Inferior parietal cortex (tissue), 1 donor: ENCODE results near the gene SPATA9.
A peak's percentile ranks its signal among the peaks of the same experiment; 100 is the strongest.
"Not testable (repeated sequence)": the region's sequence is repeated elsewhere in the genome, so short reads cannot be mapped to it uniquely, and the experiment has no call there.

Source experiments
- DNase-seq: peaks from one replicate; pipeline ENCODE4 v3.0.0-alpha.2; 2016; ENCODE audit errors: extremely low spot score

Gene SPATA9

DNA sequence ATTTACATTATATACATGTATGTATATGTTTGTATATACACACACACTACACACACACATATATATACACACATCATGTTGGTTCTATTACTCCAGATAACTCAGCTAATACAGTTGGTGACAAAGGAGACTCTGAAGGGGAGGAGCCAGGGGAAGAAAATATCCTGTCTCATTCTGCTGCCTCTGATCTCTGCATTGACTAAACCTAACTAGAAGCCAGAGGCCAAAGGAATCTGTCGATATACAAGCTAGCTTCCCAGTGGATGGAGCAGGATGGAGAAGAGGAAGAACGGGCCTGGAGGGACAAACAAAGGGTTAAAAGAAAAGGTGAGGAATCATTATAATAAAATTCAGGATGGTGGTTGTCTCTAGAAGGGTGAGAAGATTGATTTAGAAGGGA, 34.6 kb upstream of the SPATA9 start:
- DNase-seq = no peak

DNA sequence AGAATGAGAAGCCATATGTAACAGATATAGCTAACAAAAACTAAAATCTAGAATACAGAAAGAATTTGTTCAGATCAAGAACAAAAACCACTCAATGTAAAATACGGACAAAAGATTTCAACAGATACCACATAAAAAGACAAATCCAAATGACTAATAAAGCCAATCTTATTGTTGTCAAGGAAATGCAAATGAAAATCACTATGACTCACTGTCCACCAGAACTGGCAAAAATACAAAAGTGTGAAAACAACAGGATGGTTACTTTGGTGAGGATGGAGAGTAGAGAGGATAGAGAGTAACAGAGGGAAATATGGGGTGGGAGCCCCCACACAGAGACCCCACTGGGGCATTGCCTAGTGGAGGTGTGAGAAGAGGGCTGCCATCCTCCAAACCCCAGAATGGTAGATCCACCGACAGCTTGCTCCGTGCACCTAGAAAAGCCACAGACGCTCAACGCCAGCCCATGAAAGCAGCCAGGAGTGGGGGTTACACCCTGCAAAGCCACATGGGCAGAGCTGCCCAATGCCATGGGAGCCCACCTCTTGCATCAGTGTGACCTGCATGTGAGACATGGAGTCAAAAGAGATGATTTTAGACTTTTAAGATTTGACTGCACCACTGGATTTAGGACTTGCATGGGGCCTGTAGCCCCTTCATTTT, 33.1 kb upstream of the SPATA9 start:
- no peak for DNase-seq

DNA sequence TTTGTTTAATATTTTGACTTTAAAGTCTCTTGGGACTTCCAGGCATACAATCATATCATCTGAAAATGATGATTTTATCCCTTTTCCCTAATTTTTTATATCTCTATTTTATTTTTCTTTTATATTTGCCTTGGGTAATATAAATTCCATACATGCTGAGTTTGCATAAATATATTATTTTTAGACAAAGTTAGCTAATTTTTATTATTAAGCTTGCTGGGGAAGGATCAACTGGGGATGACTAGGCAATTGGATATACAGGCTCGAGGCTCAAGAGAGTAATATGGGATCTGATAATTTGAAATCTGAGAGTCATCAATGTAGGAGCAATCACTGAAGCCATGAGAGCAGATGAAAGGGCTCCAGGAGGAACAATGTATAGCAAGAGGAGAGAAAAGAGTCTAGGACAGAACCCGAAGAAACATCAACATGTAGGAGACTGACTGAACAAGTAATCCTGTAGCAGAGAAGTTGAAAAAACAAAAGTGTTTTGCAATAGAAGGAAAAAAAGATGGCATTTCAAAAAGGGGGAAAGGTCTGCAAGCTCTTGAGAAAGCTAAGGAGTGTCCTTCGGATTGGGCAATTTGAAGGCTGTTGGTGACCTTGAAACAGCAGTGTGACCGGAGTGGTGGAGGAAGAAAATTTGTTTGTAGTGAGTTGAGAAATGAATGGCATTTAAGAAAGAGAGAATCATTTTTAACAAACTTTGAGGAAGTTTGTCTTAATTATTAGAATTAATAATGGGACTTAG, 31.3 kb upstream of the SPATA9 start:
- DNase-seq = no peak

DNA sequence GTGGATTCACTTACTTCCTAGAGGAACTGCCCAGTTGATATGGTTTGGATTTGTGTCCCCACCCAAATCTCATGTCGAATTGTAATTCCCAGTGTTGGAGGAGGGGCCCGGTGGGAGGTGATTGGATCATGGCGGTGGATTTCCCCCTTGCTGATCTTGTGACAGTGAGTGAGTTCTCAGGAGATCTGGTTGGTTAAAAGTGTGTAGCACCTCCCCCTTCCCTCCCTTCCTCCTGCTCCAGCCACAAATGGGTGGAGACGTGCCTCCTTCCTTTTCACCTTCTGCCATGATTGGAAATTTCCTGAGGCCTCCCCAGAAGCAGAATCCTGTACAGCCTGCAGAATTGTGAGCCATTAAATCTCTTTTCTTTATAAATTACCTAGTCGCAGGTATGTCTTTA, 30.5 kb upstream of the SPATA9 start:
- DNase-seq = not testable (repeated sequence)

DNA sequence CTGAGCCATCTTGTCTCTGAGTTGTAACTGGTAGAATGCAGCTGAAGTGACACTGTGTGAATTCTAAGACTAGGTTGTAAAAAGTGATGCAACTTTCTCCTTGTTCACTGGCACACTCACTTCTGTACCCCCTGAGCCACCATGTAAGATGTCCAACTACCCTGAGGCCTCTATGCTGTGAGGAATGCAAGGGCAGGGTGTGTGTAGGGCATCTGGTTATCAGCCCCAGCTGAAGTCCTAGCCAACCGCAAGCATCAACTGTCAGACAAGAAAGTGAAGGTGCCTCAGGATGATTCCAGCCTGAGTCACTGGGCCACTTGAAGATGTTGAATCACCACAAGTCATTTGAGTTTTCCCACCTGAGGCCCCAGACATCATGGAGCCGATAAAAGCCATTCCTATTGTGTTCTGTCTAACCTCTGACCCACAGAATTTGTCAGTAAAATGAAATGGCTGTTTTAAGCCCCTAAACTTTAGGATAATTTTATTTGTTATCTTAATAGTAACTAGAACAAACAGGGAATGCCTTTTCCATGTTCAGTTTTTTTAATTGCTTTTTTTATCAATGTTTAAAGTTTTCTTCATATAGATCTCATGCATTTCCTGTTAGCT, 29.7 kb upstream of the SPATA9 start:
- DNase-seq = no peak

DNA sequence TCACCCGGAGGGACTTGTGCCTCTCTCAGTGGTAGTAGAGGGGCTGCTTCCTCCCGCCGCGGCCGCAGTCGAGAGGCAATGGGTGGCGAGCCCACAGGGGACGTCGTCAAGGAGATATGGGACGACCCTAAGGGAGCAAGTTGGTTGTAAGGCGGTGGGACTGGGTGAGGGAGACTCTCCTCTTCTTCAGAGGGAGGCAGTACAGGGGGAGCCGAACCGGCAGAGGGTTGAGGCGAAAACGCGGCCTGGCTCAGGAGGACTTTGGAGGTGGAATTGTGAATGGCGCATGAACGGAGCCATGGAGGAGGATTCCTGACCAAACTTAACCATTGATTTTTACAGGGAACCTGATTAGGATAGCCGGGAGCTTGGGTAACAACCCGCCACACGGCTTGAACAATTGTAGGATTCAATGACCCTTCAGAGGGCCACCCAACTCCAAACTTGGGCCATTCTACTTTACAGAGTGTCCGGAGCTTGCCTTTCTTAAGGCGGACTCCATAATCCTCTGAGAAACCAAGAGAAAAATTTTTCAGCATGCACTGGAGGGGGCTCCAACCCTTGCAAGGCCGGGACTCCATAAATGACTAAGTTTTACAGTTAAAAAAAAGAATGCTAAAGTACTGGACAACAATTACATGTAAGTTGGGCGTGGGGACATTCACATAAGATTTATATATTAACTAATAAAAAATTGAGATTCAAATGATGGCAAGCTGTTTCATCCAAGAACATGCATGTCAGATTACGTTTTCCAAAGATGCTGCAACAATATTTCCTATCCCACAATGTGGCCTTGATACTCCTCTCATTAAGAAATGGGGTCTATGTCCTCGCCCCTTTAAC, 28.9 kb upstream of the SPATA9 start:
- DNase-seq = no peak

DNA sequence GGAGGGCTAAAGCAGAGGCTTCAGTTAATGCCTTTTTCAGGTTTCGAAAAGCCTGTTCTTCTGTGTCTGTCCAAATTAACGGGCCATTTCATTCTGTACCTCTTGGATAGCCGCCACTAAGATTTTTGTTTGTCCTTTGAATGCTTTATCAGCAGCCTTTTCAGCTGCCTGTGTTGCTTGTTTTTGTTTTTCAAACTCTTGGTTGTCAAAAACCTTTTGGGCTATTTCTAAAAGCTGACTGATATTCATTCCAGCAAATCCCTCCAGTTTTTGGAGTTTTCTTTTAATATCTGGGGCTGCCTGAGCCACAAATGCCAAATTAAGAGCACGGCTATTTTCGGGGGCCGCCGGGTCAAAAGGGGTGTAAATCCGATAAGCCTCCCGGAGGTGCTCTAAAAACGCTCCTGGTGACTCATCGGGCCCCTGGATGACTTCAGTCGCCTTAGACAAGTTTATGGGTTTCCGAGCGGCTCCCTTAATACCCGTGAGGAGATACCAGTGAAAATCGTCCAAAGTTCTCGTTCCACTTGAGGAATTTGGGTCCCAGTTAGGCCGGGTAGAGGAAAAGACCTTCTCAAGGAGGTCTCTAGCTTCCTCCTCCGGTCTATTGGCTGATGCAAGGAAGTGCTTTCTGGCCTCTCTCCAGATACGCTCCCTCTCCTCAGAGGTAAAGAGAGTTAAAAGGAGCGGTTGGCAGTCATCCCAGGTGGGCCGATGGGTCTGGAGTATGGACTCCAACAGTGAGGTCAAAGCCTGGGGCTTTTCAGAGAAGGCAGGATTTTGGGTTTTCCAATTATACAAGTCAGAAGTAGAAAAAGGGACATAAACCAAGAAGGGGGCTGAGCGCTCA, 28.1 kb upstream of the SPATA9 start:
- not testable (repeated sequence) for DNase-seq

DNA sequence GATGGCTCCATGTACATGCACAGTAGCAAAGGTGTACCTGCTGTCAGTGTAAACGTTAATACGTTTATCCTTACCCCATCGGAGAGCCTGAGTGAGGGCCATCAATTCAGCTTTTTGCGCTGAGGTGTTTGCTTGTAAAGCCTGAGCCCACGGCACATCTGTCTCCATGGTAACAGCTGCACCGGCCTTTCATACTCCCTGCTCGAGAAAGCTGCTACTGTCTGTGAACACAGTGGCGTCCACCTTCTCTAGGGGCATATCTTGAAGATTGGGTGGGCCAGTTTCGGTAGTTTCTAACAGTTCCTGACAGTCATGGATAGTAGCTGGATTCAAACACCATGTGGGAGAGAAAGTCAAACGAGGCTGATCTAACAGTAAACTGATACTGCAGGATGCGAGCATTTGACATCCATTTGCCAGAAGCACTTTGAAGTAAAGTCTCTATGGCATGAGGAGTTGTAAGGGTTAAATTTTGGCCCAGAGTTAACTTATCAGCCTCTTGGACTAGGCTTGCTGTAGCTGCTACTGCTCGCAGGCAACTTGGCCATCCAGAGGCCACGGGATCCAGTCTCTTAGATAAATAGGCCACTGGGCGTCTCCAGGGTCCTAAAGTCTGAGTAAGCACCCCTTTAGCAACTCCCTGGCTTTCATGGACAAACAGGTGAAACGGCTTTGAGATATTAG, 27.3 kb upstream of the SPATA9 start:
- DNase-seq = peak; percentile 66

DNA sequence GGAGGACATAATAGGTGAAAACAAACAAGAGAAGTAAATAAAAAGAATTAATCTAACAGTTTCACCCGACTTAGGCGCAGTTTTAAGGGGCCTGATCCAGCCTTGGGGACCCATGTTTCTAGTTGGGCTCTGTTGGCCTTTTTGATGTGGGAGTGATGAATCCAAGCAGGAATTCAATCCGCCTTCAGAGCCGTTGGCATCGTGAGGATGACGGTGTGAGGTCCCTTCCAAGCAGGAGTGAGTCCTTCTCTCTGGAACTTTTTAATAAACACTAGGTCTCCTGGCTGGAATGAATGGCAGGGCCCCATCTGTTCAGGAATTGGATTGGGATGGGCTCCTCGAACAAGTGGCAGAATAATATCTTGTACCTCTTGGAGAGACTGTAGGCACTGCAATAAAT, 26.1 kb upstream of the SPATA9 start:
- DNase-seq = no peak

DNA sequence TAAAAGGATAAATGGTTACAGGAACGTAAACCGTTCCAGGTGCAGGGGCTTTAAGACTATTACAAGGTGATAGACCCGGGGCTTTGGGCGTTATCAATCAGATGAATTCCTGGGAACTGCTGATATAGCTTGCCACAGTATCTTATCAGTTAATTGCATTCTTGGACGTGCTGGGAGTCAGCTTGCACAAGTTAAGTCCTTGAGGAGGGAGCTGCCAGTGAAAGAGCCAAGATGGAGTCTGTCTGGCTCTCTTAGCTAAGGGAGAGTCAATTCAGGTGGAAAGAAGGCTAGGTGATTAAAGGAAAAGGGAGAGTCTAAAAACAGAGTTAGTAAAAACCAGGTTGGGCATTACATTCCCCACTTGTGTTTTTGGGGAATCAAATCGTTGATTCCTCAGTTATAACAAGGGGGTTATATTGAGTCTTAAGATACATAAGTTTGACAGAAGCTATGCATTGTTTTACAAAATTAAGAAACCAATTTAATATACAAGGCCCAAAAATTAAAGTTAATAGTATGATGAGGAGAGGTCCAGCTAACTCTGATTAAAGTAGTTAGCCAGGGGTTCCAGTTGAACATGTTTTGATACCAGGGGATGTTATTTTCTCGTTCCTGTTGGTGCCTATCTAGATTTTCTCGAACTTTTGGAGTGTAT, 24.9 kb upstream of the SPATA9 start:
- DNase-seq = not testable (repeated sequence)

DNA sequence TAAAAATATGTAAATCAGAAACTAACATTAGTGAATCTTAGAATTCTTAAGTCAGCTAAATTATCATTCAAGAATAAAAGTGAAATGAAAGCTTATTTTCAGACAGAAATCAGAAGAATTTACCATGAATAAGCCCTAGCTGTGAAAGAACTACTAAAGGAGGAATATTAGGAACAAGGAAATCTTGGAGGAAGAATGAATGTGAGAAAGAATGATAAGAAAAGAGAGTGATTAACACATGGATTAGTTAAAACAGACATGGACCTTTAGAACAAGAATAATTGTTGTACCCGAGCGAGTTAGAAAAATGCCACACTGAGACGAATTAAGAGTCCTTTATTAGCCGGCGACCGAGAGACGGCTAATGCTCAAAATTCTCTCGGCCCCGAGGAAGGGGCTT, 24.3 kb upstream of the SPATA9 start:
- no peak for DNase-seq

DNA sequence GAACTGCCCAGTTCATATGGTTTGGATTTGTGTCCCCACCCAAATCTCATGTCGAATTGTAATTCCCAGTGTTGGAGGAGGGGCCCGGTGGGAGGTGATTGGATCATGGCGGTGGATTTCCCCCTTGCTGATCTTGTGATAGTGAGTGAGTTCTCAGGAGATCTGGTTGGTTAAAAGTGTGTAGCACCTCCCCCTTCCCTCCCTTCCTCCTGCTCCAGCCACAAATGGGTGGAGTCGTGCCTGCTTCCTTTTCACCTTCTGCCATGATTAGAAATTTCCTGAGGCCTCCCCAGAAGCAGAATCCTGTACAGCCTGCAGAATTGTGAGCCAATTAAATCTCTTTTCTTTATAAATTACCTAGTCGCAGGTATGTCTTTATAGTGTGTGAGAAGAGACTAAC, 23.4 kb upstream of the SPATA9 start:
- DNase-seq = not testable (repeated sequence)

DNA sequence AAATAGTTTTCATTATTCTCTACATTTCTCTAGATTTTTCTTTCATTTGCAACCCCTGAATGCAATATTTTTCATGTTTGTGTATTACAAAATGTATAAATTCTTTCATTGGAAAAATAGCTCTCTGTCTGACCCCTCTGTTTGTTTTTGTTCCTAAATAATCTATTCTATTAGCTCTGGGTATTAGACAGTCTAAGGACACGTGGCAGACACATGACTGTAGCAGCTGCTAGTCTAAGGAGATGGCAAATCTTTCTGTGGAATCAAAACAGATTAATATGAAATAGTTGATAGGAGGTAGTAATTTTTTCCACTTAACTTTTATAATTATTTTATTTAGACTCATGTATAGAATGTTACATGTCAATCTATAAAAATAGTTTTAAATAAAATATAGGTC, 21.4 kb upstream of the SPATA9 start:
- no peak for DNase-seq

DNA sequence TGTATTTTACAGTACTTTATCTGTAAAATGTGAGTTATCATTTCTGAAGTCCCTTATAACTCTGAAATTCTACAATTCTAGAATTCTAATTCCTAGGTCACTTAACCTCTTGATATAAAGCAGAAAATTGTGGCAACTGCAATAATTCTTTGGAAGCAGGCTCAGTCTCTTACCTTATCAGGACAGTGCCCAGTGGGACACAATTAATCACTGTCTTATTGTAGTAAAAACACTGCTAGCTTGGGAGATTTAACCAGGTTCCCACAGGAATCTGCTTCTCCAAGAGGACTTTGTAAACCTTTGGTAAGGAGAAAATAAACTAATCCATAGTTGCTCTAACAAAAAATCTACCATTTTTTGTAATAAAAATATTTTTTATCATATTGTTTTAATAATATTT, 18.3 kb upstream of the SPATA9 start:
- no peak for DNase-seq

DNA sequence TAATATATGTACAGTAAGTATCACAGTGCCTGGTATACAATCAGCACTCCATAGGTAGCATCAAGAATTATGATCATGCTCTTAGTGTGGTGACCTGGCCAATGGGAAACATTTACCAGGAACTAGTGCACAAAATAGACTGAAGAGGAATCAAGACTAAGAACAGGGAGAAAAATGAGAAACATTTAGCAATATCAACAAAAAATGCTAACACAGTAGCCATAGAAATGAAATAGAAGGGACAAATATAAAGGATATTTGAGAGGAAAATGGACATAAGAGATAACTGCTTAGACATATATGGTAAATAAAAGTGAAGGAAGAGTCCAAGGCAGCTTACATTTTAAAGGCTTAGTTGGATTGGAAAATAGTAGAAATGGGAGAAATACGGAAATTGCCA, 16.5 kb upstream of the SPATA9 start:
- DNase-seq = no peak

DNA sequence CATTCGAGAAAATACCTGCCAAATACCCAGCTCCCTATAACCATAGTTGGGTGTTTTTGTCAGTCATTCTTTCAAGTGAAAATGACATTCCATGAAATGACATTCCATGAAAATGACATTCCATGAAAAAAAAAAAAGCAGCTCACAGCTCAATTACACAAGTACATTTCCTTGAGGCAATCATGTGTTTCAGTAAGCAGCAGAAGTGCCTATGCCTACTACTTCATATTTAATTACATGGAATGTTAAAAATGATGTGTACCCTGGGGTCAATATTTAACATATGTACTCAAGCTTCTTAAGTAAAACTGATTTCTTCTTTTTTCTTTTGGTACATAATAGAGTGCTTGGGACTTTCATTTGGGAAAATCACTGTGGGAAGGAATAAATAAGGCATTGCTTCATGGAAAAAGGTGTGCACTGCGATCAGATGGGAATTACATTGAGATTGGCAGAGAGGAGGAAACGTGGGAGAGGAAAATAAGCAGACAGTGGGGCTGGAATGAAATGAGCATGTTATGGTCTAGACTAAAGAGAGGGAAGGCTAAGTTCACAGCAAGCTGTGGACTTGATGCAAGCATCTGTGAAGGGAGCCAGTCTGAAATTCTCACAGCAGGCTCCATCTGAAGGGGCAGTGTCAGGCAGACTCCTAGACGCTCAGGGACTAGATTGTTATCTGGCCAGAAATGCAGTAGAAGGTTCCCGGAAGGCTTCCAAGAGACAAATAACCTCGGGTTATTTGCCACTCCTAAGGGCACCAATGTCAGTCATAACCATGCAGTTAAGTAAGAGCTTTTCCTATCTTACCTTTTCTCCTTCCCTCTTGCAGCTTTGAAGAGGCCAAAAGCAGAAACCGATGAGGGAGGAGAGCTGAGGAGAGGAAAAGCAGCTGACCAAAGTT, 15.2 kb upstream of the SPATA9 start:
- no peak for DNase-seq

DNA sequence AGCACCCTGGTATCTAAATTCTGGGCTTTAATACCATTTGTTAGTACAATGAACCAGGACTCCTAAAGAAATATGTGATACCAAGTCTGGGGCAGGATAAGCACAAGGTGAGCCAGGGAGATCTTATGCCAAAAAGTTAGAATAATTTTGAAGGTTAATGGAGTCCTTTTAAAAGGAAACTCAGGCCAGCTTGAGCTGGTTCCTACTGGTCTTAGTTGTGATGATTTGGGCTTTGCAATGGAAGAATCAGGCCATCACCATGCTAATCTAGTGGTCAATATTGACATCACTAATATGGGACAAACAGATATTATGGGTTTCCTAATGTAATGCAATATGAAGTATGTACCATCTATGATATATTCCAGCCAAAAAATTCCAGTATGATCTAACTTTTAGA, 7.5 kb upstream of the SPATA9 start:
- DNase-seq = no peak

DNA sequence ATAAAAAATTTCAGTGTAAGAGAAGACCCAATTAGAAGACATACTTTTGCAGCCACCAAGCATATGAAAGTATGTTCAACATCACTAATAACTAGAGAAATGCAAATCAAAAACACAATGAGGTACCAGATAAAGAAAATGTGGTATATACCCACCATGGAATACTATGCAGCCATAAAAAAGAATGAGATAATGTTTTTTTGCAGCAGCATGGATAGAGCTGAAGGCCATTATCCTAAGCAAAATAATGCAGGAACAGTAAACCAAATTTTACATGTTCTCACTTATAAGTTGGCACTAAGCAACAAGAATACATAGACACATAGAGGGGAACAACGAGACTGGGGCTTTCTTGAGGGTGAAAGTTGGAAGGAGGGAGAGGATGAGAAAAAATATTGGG, 6.9 kb upstream of the SPATA9 start:
- no peak for DNase-seq

DNA sequence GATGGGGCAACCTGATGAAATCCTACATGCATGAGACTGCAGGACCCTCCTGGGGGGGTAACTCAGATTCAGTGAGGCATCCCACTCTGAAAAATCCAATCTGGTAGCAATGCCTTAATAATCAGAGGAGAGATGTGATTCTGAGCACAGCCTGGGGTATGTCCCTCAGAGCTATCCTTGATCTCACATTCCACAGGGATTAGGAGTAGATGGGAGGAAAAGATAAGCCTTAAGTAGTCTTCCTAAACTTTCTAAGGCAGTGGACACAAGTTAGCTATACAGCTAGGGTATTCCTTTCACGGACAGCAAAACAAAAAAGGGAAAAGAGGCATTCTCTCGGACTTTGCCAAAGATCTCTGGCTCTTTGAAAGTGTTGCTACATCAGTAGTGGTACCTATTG, 3.9 kb upstream of the SPATA9 start:
- no peak for DNase-seq
